Activated naive CD4-positive, alpha-beta T cell treated with anti-CD3 and anti-CD28 coated beads for 36 hours (primary cell): ENCODE data around the gene MAT2A. TPM values are rescaled to one million over a fixed set of nuclear protein-coding genes. Genes with fewer than 3 reads are reported as not detected.
A peak's percentile ranks its signal among the peaks of the same experiment; 100 is the strongest.
"Not testable (repeated sequence)": the region's sequence is repeated elsewhere in the genome, so short reads cannot be mapped to it uniquely, and the experiment has no call there.

Source experiments
- CTCF ChIA-PET: fragments of 350-600 bp; sonication (Branson Sonifier 250); formaldehyde crosslinking; loops from one replicate; lab custom pipeline; 2021; ENCODE audit warnings: antibody characterized with exemption; lab: Charles Lee
- DNase-seq: peaks from one replicate; pipeline ENCODE4 v3.0.0-alpha.2; 2020
- H3K27ac Mint-ChIP-seq: one replicate; pipeline ENCODE4 v1.8.0; 2021; ENCODE audit warnings: mild to moderate bottlenecking, mixed read lengths
- H3K27me3 Mint-ChIP-seq: one replicate; pipeline ENCODE4 v1.8.0; 2021; ENCODE audit warnings: low read depth, mixed read lengths
- H3K36me3 Mint-ChIP-seq: one replicate; pipeline ENCODE4 v1.8.0; 2021; ENCODE audit warnings: low read depth, mixed read lengths
- H3K4me1 Mint-ChIP-seq: one replicate; pipeline ENCODE4 v1.8.0; 2021; ENCODE audit warnings: low read depth, mixed read lengths
- H3K4me3 Mint-ChIP-seq: one replicate; pipeline ENCODE4 v1.8.0; 2021; ENCODE audit warnings: mild to moderate bottlenecking, moderate library complexity, mixed read lengths
- H3K9me3 Mint-ChIP-seq: one replicate; pipeline ENCODE4 v1.8.0; 2021; ENCODE audit warnings: mixed read lengths
- intact Hi-C: fragments of 100-400 bp; cut with micrococcal nuclease; formaldehyde crosslinking; loops from one replicate; pipeline ENCODE4 v1.15.1; 2023
- total RNA-seq, 2 experiments: library from RNA; stranded (reverse); gene quantifications; one replicate each; pipeline ENCODE4 v1.2.3, GENCODE V29; 2021

MAT2A gene
- total RNA-seq, 2 experiments from 2014 or later, result 221 to 228 TPM

- Mint-ChIP-seq H3K4me3 (no peak overlapping the region), H3K27ac (no peak overlapping the region), H3K27me3 (no peaks in the 10 kb centered on the region), H3K4me1 (peaks cover 2% of the 10 kb centered on the region), H3K36me3 (peaks cover 4% of the 10 kb centered on the region), H3K9me3 (no peaks in the 10 kb centered on the region)
- CTCF ChIA-PET, result interaction anchor here (0.6 to 11.2 kb wide), 28 partner anchors 9 to 252 kb away, joined by 3 to 282 read pairs (median 6); partner anchors contain the start of genes ELMOD3, GGCX, MAT2A and RETSAT
- peak; percentile 95 for DNase-seq
- intact Hi-C loops, result loop anchor here (1.0 kb wide), 3 partner anchors 132 to 252 kb away; no protein-coding TSS in a partner anchor
These were observed 13.0 kb downstream of the MAT2A start for GRCh38 chr2:85551698-85552678.

DNA sequence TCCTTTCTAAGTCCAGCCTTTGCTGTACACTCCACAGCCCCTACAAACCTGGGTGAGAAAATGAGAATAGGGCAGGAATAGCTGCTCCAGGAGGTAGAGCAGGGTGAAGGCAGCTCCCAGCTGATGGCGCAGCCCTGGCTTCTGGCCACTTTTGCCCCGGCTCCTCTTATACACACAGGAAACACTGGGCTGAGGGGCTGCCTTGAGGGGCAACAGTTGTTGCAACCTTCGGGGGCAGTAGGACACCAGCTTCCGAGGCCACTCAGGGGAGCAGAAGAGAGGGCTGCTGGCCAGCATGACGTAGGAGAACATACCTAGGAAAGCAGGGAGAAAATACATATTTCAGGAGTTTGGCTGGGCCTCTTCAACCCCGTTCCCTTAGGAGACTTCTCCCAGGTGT lies 14.2 kb downstream of the MAT2A start:
- H3K27ac Mint-ChIP-seq, result no peak overlapping the region
- no peaks in the 10 kb centered on the region for H3K9me3 Mint-ChIP-seq
- intact Hi-C loops, result no loop called here
- DNase-seq, result no peak
- peaks cover 8% of the 10 kb centered on the region for H3K36me3 Mint-ChIP-seq
- no peaks in the 10 kb centered on the region for H3K27me3 Mint-ChIP-seq
- no peak overlapping the region for H3K4me3 Mint-ChIP-seq
- H3K4me1 Mint-ChIP-seq, result peaks cover 3% of the 10 kb centered on the region
- CTCF ChIA-PET, result interaction anchor here (0.9 to 11.2 kb wide), 7 partner anchors 14 to 253 kb away, joined by 3 to 282 read pairs (median 4); partner anchors contain the start of genes ELMOD3, MAT2A, RETSAT and SH2D6

DNA sequence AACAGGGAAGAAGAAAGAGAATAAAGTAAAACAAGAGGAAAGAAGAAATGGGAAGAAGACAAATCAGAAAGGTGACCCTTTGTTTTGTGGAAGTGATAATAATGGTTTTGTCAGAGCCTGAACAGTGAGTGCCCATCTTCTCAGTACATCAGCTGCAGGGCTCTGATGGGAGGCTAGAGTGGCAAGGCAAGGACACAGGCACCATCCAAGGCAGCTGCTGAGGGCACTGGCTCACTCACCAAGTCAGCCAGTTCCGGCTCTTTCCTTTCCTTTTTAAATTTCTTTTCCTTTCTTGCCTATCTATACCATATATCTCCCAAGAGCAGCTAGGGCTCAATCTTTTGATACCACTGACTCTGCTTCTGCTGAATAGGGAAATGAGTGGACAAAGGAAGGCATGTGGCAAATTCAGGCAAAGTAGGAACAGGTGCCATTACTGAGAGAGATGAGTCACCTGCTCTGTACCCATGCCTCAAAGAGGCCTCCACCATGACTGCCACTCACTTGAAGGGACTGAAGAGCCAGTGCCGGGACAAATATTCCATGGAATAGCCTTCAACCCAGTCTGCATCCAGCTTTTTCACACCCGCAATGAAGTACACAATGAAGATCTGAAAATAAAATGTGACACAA lies 16.1 kb downstream of the MAT2A start:
- Mint-ChIP-seq H3K27me3 (no peaks in the 10 kb centered on the region), H3K9me3 (no peaks in the 10 kb centered on the region), H3K4me3 (no peak overlapping the region), H3K36me3 (peaks cover 11% of the 10 kb centered on the region), H3K27ac (no peak overlapping the region), H3K4me1 (peaks cover 17% of the 10 kb centered on the region)
- CTCF ChIA-PET, result interaction anchor here (10.5 to 11.2 kb wide), 2 partner anchors 16 to 132 kb away, joined by 111 to 282 read pairs; partner anchors contain the start of genes MAT2A and SH2D6
- no peak for DNase-seq
- intact Hi-C loops, result no loop called here

DNA sequence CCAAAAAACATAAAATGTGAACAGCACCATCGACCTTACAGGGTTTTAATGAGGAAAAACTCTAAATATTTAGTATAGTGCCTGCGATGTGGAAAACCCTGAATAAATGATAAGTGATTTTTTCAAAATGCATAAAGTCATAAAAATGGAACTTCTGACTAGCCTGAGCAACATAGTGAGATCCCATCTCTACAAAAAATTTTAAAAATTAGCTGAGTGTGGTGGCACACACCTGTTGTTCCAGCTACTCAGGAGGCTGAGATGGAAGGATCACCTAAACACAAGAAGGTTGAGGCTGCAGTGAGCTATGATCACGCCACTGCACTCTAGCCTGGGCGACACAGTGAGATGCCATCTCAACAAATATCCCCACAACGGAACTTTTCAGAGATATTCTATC lies 18.2 kb downstream of the MAT2A start:
- no peak for DNase-seq
- Mint-ChIP-seq H3K36me3 (peaks cover 9% of the 10 kb centered on the region), H3K9me3 (no peaks in the 10 kb centered on the region), H3K27me3 (no peaks in the 10 kb centered on the region), H3K4me1 (peaks cover 26% of the 10 kb centered on the region), H3K27ac (no peak overlapping the region), H3K4me3 (no peak overlapping the region)
- CTCF ChIA-PET, result interaction anchor here (0.8 to 11.2 kb wide), 3 partner anchors 17 to 134 kb away, joined by 3 to 282 read pairs (median 111); partner anchors contain the start of genes MAT2A and SH2D6
- intact Hi-C loops, result no loop called here

DNA sequence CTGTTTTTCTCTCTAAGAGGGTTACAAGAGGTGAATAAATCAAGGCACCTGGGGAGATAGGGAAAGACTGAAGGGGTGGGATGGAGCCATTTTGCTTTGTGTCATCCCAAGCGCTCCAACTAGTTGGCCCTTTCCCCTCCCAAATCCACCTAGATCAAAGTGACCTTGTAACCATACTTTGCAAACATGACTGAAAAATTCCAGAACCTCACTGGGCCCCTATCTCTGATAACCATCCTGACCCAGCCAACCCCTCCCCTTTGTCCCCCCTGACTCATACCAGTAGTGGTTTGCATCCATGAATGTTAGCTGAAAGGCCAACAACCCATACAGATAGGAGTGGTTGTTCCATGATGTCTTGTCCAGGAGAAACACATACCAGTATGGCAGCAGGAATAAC lies 19.2 kb downstream of the MAT2A start:
- H3K27ac Mint-ChIP-seq, result no peak overlapping the region
- CTCF ChIA-PET, result interaction anchor here (3.3 kb wide), 1 partner anchor 138 kb away, joined by 17 read pairs; the partner anchor contains the start of gene SH2D6
- H3K9me3 Mint-ChIP-seq, result no peaks in the 10 kb centered on the region

DNA sequence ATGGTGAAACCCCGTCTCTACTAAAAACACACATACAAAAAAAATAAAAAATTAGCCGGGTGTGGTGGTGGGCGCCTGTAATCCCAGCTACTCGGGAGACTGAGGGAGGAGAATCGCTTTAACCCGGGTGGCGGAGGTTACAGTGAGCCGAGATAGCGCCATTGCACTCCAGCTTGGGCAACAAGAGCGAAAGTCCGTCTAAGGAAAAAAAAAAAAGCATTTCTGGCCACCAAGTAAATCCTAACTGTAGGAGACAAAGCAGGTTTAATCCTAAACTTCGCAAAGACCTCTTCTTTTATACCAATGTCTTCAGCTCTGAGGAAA lies 21.4 kb downstream of the MAT2A start:
- H3K27ac Mint-ChIP-seq, result peak overlapping the region; percentile 16
- CTCF ChIA-PET, result interaction anchor here (0.6 to 4.3 kb wide), 7 partner anchors 10 to 169 kb away, joined by 3 to 41 read pairs (median 3); partner anchors contain the start of gene SH2D6
- peaks cover 35% of the 10 kb centered on the region for H3K4me1 Mint-ChIP-seq
- intact Hi-C loops, result loop anchor here (2.0 kb wide), 1 partner anchor 142 kb away; the partner anchor contains the start of gene SH2D6
- H3K9me3 Mint-ChIP-seq, H3K36me3 Mint-ChIP-seq, H3K27me3 Mint-ChIP-seq, DNase-seq: not testable (repeated sequence)
- peak overlapping the region; percentile 90 for H3K4me3 Mint-ChIP-seq

More for the DNA sequence above, 19.2 kb downstream of the MAT2A start:
- intact Hi-C loops, result no loop called here
- Mint-ChIP-seq H3K4me1 (peaks cover 30% of the 10 kb centered on the region), H3K27me3 (no peaks in the 10 kb centered on the region), H3K36me3 (peaks cover 9% of the 10 kb centered on the region), H3K4me3 (no peak overlapping the region)
- DNase-seq, result no peak

DNA sequence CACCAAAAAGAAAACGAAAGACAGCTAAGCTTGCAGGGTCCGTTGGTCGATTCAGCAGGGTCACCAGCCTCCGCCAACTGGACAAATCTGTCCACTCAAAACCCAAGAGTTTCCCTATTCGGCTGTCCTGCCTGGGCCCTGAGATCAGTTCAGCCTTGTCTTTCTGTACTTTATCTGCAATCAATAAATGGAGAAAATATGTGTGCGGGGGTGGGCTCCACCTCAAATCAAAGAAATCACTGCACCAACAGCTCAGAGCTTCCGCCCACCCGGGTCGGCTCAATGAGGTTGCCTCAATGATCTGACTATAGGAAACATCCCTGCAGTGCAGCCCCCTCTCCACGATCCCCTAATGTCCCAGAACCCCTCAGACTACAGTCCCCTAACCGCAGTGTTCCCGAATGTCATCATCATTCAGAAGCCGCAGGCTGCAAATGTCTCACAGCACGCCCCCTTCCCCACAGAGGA lies 21.9 kb downstream of the MAT2A start:
- no peaks in the 10 kb centered on the region for H3K27me3 Mint-ChIP-seq
- CTCF ChIA-PET, result interaction anchor here (0.6 to 4.3 kb wide), 7 partner anchors 11 to 169 kb away, joined by 3 to 41 read pairs (median 3); partner anchors contain the start of gene SH2D6
- no peak for DNase-seq
- H3K9me3 Mint-ChIP-seq, result no peaks in the 10 kb centered on the region
- peaks cover 34% of the 10 kb centered on the region for H3K4me1 Mint-ChIP-seq
- peaks cover 9% of the 10 kb centered on the region for H3K36me3 Mint-ChIP-seq
- intact Hi-C loops, result loop anchor here (1.0 to 2.0 kb wide), 9 partner anchors 17 to 207 kb away; partner anchors contain the start of genes C2orf68, ELMOD3, MAT2A and RETSAT
- peak overlapping the region; percentile 90 for H3K4me3 Mint-ChIP-seq
- H3K27ac Mint-ChIP-seq, result peak overlapping the region; percentile 85

- H3K9me3 Mint-ChIP-seq, result no peaks in the 10 kb centered on the region
- H3K27ac Mint-ChIP-seq, result peak within 1 kb of the TSS; percentile 85
- peaks cover 6% of the 10 kb centered on the region for H3K36me3 Mint-ChIP-seq
- peak within 1 kb of the TSS; percentile 90 for H3K4me3 Mint-ChIP-seq
- intact Hi-C loops, result loop anchor here (1.0 to 2.0 kb wide), 9 partner anchors 17 to 207 kb away; partner anchors contain the start of genes C2orf68, ELMOD3, MAT2A and RETSAT
- peak; percentile 97 for DNase-seq
- CTCF ChIA-PET, result interaction anchor here (0.6 to 4.3 kb wide), 4 partner anchors 11 to 142 kb away, joined by 3 to 41 read pairs (median 10); partner anchors contain the start of gene SH2D6
- peaks cover 34% of the 10 kb centered on the region for H3K4me1 Mint-ChIP-seq
- no peaks in the 10 kb centered on the region for H3K27me3 Mint-ChIP-seq
These were observed 22.6 kb downstream of the MAT2A start, which contains the start of gene GGCX for GRCh38 chr2:85561280-85562212. GGCX (minus strand) TSS chr2:85561493; CDS start chr2:85561428, 65 bp downstream.

DNA sequence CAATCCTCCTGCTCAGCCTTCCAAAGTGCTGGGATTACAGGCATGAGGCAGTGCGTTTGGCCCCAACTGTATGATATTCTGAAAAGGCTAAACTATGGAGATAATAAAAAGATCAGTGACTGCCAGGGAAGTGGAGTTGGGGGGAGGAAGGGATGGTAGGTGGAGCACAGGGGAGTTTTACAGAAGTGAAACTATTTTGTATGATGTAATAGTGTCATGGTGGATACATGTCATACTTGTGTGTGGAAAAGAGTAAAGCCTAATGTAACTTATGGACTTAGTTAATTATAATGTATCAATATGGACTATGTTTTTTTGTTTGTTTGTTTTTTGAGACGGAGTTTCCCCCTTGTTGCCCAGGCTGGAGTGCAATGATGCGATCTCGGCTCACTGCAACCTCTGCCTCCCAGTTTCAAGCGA lies 25.2 kb downstream of the MAT2A start:
- CTCF ChIA-PET, result interaction anchor here (1.1 kb wide), 2 partner anchors 8 to 165 kb away, joined by 3 read pairs; no protein-coding TSS in a partner anchor

GRCh38 chr2:85566265-85566664 lies 27.3 kb downstream of the MAT2A start:
- peaks cover 11% of the 10 kb centered on the region for H3K4me1 Mint-ChIP-seq
- H3K4me3 Mint-ChIP-seq, result no peak overlapping the region
- no peaks in the 10 kb centered on the region for H3K9me3 Mint-ChIP-seq
- no peak overlapping the region for H3K27ac Mint-ChIP-seq
- intact Hi-C loops, result no loop called here
- no peaks in the 10 kb centered on the region for H3K27me3 Mint-ChIP-seq
- no peak for DNase-seq
- no peaks in the 10 kb centered on the region for H3K36me3 Mint-ChIP-seq
- CTCF ChIA-PET, result no interaction called here

More for the DNA sequence above, 25.2 kb downstream of the MAT2A start:
- Mint-ChIP-seq H3K27me3 (no peaks in the 10 kb centered on the region), H3K27ac (no peak overlapping the region), H3K9me3 (no peaks in the 10 kb centered on the region), H3K36me3 (no peaks in the 10 kb centered on the region), H3K4me1 (peaks cover 25% of the 10 kb centered on the region), H3K4me3 (no peak overlapping the region)
- DNase-seq, result no peak
- intact Hi-C loops, result no loop called here

GRCh38 chr2:85575739-85576138 lies 36.8 kb downstream of the MAT2A start:
- CTCF ChIA-PET, result interaction anchor here (0.7 kb wide), 1 partner anchor 18 kb away, joined by 3 read pairs; no protein-coding TSS in a partner anchor
- H3K36me3 Mint-ChIP-seq, result peaks cover 3% of the 10 kb centered on the region
- no peaks in the 10 kb centered on the region for H3K27me3 Mint-ChIP-seq
- DNase-seq, result no peak
- no peak overlapping the region for H3K27ac Mint-ChIP-seq
- intact Hi-C loops, result no loop called here
- no peak overlapping the region for H3K4me3 Mint-ChIP-seq
- H3K4me1 Mint-ChIP-seq, result peaks cover 20% of the 10 kb centered on the region
- H3K9me3 Mint-ChIP-seq, result no peaks in the 10 kb centered on the region
